NCI-H2107 treated with DMSO at 0.1 percent for 48 hours (cell line): ENCODE measurements around the gene CTCFL.

Experiments used
- DNase-seq: peaks from one replicate; lab custom pipeline; 2025; ENCODE audit not compliant: unreplicated experiment; lab: John Stamatoyannopoulos, UW

Gene CTCFL

DNA sequence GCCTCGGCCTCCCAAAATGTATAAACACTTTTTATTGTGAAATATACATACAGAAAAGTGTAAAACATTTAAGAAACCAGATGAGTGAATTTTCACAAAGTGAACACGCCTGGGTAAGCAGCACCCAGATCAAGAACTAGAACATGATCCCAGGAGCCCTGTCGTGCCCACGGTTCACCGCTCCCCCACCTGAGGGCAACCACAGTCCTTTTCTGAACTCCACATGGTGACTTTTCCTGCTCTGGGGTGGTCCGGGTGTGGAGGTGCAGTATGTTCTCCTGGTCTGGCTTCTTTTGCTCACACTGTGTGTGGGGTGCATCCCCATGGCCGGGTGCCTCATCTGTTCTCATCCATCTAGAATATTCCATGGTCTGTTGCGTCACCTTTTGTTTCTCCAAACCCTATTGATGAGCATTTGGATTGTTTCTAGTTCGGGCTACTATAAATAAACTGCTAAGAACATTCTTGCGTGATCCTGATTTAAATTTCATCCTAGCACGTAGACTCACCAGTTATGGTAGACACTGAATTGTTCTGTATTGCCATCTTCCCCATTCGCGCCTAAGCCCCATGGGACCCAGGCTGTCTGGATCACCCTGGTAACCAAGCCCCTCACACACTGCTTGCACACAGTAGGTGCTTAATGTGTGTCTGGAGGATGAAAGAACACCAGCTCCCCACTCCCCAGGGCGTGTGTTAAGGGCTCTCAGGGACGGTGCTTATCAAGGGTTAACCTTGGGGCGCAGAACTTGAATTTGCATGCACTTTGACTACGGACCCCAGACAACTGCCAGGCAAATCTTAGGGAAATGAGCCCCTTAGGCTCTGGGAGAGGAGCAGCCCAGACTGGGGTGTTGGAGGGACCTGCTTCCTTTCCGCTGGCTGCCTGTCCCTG lies 56.2 kb downstream of the CTCFL start:
- no peak for DNase-seq

DNA sequence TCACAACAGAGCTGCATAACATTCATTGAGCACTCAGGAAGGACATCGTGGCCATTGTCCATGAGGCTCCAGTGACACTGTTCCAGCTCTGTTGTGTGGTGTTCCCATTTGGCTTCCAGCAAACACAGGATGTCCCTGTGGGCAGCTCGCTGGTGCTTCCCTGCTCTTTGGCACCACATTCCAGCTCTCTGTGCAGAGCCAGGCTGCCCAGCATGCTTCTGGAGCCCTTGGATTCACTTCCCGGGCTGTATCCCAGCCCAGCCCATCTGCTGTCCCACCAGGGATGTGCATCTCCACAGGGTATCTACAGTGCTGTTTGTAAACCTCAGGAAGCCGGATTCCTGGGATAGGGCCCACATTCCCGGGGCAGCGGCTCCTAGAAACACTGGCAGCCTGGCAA lies 57.2 kb downstream of the CTCFL start:
- DNase-seq: no peak

DNA sequence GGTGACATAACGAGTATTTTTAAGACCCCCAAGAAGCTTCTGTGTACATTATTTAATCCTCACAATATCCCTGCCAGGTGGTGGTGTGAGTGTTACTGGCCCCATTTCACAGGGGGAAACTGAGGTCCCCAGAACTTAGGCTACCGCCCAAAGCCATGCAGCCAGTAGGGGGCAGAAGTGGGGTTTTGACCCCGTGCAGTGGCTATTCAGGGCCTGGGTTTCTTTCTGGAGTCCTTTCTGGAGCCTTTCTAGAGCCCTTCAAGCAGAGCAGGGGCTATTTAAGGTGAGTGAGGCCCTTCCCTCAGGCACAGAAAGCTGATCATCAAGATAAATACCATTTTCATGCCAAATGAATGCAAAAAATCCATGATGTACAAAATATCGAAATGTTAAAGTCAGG lies 59.0 kb downstream of the CTCFL start:
- no peak for DNase-seq

DNA sequence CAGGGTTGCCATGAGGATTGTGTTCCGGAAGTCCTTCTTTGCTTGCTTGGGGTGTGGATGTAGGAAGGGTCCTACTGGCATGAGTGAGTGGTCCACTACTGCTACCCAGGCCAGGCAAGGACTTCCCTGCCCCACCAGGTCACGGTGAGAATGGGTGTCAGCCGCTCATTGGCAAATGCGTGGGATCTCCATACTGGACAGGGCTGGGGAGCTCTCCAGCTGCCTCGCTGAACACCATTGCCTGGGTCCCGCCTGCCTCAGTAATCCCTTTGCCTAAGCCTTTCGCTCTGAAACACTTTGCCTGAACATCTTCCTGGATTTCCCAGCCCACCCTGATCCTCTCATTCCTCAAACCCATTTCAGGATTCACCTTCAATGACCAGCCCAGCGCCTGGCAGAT lies 59.5 kb downstream of the CTCFL start:
- no peak for DNase-seq

DNA sequence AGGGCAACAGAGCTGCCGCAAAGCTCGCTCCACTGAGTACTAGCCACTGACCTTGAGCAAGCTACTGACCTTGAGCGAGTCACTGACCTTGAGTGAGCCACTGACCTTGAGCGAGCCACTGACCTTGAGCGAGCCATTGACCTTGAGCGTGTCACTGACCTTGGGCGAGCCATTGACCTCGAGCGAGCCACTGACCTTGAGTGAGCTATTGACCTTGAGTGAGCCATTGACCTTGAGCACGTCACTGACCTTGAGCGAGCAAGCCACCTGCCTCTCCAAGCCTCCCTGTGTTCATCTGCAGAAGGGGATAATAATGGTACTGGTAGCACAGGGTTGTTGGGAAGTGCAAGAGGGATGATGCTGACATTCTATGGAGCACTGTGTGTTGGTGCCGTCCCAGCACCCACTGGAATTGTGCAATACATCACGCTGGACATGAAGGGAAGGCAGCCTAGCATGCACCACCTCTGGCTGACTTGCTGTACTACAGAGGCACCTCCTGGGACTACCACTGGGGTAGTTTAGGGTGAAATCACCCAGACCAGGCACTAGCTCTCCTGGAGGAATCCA lies 60.2 kb downstream of the CTCFL start:
- DNase-seq: no peak

DNA sequence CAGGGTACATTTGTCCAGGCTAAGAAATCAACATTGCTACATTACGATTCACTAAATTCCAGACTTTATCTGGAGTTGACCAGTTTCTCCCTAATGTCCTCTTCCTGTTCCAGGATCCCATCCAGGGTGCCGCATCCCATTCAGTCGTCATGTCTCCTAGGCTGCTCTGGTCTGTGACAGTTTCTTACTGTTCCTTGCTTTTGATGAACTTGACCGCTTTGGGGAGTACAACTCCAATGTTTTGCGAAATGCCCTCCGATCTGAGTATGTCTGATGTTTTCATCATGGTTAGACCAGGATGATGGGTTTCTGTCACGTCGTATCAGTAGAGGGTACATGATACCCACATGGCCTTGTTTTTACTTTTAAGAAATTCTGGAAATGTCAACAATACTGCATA lies 62.2 kb downstream of the CTCFL start:
- DNase-seq: no peak

DNA sequence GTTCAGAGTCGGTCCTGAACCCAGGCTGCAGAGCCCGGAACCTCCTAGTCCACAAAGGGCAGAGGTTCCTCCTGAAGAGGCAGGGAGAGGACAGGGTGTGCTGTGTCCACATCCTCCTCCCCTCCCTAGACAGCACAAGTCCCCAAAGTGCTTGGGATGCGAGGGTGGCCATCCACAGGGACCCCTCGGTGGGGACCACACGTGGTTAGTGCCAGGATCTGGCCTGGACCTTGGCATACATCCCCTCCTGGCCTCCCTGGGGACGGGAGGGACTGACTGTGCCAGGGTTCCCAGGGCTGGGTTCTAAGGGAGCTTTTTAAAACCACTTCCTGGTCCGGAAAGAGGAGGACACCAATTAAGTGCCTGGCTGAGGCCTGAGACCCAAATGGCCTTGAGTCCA lies 63.2 kb downstream of the CTCFL start:
- DNase-seq: no peak

DNA sequence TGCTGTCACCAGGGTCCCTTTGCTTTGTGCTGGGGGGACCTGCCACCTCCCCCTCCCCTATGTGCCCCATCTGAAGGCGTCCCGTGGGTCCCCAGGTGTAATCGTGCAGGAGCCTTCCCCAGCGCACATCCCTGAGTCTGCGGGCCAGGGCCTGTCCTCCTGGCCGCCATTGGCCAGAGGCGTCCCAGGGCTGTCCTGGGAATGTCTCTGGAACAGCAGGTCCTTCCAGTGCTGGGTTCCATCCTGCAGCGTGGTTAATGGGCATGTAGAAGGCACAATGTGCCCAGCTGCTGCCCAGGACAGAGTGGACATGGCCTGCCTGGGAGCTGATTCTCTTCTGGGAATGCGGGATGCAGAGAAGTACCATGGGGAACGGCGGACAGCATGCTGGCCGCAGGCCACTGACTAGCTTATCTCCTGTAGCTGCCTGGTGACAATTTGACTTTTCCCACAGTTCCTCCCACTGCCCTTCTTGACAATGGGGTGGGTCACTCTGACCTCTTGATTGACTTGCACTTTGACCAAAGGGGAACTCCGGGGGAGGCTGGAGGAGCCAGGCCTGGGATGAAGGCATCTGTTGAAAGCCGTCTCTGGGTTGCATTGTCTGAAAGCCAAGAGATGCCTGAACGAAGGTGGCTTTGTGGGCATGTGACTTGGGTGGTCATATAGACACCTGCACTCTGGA lies 64.0 kb downstream of the CTCFL start:
- DNase-seq: no peak

DNA sequence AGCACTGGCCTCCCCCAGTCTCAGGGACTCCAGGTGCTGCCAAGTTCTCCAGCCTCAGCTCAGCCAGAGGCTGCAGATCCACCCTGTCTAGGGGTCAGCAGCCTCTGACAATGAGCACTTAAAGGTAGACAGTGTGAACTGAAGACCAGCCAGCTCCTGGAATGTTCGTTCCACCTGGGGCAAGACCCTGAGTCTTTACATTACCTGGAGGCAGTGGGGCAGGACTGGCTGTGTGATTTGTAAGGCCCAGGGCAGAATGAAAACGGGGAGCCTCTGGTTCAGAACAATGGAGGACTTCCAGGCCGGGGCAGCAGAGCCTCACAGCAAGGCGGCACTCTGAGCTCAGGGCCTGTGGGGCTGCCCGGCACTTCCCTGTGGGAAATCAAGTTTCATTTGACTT lies 65.0 kb downstream of the CTCFL start:
- no peak for DNase-seq

DNA sequence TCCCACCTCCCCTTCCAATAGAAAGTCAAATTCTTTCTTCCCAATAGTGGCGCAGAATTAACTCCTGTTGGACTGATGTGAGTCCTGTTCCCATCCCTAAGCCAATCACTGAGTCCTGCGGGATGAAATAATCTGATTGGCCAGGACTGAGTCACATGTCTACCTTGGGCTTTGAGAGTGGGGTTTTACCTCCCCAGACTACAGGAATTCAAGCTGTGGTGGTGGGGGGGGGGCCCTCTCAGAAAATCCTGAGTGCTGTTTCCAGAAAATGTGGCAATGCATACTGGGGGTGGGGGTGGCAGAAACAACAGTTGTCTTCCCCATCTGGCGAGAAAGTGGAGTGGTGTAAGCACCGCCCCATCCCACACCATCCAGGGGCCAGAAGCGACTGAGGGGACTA lies 65.7 kb downstream of the CTCFL start:
- no peak for DNase-seq

DNA sequence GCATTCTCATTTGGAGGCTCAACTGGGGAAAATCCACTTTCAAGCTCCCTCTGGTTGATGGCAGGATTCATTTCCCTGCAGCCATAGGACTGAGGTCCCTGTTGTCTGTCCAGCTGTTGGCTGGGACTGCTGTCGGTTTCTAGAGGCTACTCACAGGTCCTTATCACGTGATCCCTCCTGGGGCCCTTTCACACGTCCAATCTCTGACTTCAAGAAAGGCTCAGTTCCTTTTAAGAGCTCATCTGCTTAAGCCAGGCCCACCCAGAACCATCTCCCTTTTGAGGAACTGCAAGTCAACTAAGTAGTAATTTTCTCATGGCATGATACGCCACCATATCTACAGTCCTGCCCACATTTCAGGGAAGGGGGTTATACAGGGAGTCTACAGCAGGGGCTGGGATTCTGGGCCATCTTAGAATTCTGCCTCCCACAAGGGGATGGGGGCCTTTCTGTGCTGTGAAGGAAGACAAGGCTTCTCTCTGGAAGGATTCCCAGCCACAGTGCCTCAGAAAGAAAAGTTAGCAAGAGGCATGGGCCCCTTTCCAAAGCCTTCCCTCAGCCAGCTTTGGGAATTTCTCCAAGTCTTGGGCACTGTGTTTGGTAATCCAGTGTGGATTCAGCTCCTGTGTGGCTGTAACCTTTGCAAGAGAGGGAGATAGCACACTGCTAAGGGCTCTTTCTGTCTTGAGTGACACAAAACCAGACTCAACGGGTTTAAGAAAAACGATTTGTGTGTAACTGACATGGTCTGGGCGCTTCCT lies 66.4 kb downstream of the CTCFL start:
- no peak for DNase-seq

DNA sequence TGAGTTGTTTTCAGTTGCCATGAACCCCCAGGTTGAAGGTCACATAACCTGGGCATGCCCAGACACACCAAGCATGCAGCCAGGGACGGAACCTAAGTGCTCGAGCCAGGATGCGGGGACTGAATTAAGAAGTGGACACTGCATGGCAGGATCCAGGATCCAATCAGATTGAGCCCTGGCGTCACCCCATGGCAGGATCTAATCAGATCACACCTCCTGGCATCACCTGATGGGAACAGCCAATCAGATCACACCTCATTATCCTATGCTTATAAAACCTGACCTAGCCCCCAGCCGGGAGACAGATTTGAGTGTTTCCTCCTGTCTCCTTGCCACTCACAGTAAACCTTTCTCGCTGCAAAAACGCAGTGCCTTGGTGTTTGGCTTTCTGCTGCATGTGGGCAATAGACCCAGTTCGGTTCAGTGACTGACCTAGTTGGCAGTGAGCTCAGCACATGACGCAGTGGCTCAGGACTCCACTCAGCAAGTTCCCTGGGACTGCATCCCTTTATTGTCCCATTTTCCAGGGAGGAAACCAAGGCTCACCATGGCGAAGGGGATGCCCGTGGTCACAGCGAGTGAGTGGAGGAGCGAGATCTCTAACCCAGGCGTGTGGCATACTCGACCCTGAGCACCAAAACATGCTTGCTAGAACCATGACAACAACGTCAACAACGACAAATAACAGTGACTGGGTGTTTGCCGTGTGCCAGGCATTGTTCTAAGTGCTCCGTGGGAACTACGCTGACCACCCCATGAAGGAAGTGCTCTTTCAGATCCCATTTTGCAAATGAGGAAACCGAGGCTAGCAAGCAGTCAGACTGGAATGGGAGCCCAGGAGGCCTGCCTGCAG lies 67.5 kb downstream of the CTCFL start:
- DNase-seq: no peak

DNA sequence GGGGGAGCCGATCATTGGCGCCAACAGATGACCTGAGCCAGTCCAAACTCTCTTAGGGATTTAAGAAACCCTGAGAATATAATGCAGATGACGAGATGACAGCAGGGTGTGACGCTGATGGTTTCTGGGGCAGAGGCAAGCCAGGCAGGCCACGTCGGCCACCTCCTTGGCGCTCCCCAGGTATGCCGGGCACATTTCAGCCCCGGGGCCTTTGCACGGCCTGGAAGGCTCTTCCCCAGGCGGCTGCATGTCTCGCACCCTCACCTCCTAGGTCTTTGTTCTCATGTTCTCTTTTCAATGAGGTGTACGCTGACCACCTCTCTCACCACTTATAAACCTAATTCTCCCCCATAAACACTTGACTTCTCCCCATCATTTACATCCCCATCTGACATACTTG lies 68.8 kb downstream of the CTCFL start:
- no peak for DNase-seq

DNA sequence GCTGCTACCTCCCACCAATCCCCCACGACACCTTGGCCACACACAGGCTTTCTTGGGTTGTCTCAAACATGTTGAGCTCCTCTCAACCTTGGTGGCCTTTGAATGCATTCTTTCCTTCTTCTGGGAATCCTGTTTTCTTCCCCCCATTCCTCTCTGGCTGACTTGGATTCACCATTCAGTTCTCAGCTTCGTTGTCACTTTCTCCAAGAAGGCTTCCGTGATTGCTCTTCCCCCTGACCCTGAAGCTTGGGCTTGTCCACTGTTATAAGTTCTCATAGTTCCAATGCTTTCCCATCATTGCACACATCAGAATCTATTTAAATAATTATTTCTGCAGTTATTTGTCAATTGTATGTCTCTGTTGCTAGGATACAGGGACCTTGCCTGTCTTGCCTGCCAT lies 69.6 kb downstream of the CTCFL start:
- no peak for DNase-seq

DNA sequence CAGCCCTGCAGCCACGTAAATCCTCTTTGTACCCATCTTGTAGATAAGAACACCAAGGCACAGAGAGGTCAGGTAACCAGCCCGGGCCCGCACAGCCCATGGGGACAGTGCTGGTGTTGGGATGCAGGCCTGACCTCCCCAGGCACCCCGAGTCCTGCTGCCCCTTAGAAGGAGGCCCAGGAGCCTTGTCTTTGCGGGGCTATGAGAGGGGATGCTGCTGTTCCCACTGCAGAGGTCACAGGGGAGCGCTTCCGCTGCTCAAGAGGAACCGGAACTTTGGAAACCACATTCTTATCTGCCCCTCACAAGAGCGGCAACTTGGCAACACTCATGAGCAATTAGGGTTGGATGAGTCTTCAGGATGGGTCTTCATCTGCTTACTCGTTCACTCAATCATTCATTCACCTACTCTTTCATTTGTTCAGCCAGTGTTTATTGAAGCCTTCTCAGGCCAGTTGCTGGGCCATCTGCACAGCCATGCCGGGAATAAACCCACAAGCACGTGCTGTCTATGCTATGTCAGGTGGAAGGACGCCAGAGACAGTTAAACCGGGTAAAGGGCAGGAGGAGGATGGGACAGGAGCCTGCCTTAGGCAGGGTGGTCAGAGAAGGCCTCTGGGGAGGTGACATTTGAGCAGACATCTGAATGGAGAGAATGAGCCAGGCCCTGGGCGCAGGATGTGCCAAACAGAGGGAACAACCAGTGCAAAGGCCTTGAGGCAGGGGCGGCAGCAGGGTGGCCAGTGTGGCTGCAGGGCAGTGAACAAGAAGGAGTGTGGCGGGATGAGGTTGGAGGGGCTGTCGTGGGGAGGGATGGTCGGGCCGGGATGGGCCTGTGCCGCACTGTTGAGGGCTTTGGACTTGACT lies 72.9 kb downstream of the CTCFL start:
- no peak for DNase-seq

DNA sequence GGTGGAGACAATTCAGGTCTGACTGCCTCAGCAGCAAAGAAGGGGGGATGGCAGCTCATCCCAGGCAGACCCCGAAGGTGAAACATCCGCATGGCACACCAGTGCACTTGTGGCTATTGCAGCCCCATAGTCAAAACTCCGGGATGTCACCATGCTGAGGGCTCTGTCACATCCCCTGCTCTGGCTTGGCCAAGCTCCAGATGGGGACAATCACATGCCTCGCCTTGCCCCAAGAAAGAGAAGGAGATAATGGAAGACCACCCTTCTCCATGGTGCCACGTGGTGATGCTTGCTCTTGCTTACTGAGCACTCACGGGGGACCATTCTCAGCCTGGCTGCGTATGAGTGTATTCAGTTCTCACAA lies 73.5 kb downstream of the CTCFL start:
- no peak for DNase-seq

DNA sequence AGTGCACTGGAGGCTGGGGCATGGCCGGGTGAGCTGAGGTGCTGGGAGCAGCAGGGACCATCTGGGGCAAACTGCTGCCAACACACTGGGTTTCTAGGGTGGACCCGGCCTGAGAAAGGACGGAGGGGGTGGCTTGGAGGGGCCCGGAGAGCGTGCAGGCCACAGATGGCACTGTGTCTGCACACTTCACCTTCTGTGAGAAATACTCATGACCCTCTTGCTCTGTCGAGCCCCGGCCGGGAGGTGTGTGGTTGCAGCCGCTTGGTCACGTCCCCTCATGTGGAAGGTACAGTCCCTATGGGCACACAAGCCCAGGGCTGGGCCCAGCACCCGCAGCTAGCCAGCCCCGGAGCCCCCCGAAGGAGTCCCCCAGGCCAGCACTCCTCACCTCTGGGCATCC lies 74.0 kb downstream of the CTCFL start:
- DNase-seq: no peak

DNA sequence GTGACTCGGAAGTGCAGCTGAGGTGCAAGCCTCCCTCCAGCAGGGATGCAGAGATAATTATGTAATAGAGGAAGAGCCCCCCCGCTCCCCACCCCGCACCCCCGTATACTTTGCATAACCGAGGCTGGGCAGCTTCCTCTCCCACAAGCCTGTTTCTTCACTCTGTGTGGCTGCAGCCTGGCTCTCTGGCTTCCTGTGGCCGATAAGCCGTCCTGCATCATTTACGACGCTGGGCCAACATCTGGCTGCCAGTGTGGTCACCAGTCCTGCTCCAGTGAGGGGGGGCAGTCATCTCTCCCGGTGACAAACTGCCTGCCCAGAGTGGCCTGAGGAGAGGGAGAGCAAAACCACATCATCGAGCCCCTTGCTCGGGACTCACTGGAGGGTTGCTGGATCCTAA lies 74.5 kb downstream of the CTCFL start:
- no peak for DNase-seq

DNA sequence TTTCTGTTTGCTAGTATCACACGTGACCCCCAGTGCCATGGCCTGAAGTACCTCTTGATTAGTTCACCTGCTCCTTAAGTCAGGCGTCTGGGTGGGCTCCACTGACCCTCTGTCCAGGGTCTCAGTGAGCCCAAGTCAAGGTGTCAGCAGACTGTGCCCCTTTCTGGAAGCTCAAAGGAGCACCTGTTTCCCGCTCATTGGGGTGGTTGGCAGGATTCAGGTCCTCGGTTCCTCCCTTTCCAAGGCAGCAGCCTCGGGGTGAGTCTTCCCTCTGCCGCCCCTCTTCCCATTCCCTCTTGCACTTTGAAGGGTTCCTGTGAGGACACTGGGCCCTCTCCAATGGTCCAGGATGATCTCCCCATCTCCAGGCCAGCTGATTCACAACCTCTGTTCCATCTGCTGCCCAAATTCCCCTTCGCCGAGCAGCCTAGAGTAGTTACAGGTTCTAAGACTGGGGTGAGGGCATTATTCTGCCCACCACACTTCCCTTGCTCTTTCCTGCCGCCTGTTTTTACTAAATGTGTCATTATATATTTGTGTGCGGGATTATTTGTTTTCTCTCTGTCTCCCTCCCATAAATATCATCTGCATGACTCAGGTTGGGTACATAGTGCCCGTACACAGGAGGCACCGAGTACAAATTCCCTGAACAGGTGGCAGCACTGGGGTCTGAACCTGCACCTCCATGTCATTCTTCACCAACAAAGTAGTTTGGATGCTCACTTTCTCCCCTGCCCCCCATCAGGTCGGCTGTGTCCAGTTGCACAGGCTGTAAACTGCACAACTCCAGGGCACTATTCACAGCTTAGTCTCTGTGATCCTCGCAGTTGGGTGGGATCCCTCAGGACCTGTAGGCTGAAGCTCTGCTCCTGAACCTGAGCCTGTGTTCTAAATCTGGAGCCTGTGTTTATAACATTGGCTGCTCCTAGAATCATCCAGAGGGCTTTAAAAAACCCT lies 75.3 kb downstream of the CTCFL start:
- no peak for DNase-seq
